Keratinocyte (primary cell): ENCODE results near the gene ITGB4. TPM values are rescaled to one million over a fixed set of nuclear protein-coding genes. Genes with fewer than 3 reads are reported as not detected.

Experiments
- DNase-seq: peaks from one replicate; pipeline ENCODE4 v3.0.0-alpha.2; 2011; ENCODE audit warnings: low read depth, missing footprints, low spot score
- FAIRE-seq: peaks from 2 replicates; lab custom pipeline; 2011; peaks lifted over from hg19 to GRCh38; lab: Jason Lieb, UNC
- H2AFZ ChIP-seq: 2 replicates; pipeline ENCODE4 v1.6.0; 2012; ENCODE audit warnings: low read length, control low read depth, inconsistent platforms; ENCODE audit not compliant: control insufficient read depth
- H3K27ac ChIP-seq: 2 replicates; pipeline ENCODE4 v1.5.1; 2011; ENCODE audit warnings: low read length; ENCODE audit not compliant: control insufficient read depth, insufficient read depth
- H3K27me3 ChIP-seq: 3 replicates; pipeline ENCODE4 v1.6.0; 2011; ENCODE audit warnings: low read length; ENCODE audit not compliant: control insufficient read depth, insufficient read depth; ENCODE audit errors: extremely low read depth
- H3K36me3 ChIP-seq, 2 experiments: 2 replicates in 1 of 2; 3 replicates in 1 of 2; pipeline ENCODE4 v1.5.1; 2011; ENCODE audit warnings: low read length in 2 of 2, mild to moderate bottlenecking in 1 of 2; ENCODE audit not compliant: control insufficient read depth in 2 of 2, insufficient read depth in 2 of 2; ENCODE audit errors: extremely low read depth in 1 of 2
- H3K4me1 ChIP-seq: 3 replicates; pipeline ENCODE4 v1.5.1; 2011; ENCODE audit warnings: low read length; ENCODE audit not compliant: control insufficient read depth, insufficient read depth; ENCODE audit errors: extremely low read depth
- H3K4me2 ChIP-seq: 3 replicates; pipeline ENCODE4 v1.6.0; 2011; ENCODE audit warnings: low read depth, low read length; ENCODE audit not compliant: control insufficient read depth, insufficient read depth; ENCODE audit errors: extremely low read depth
- H3K4me3 ChIP-seq, 3 experiments: fragments of 200-600 bp in 1 of 3; sonication (generic) in 1 of 3; 2 replicates in 2 of 3; 3 replicates in 1 of 3; pipeline ENCODE4 v1.5.1; 2011 to 2016; ENCODE audit warnings: low read length in 3 of 3, mild to moderate bottlenecking in 3 of 3, control low read depth in 2 of 3, inconsistent platforms in 1 of 3, low read depth in 1 of 3, mixed read lengths in 1 of 3, mixed run types in 1 of 3, moderate library complexity in 1 of 3; ENCODE audit not compliant: control insufficient read depth in 2 of 3, insufficient read depth in 2 of 3; ENCODE audit errors: extremely low read depth in 1 of 3
- H3K79me2 ChIP-seq: 2 replicates; pipeline ENCODE4 v1.6.0; 2012; ENCODE audit warnings: low read length; ENCODE audit not compliant: control insufficient read depth, insufficient read depth
- H3K9ac ChIP-seq: 3 replicates; pipeline ENCODE4 v1.6.0; 2011; ENCODE audit warnings: low read length; ENCODE audit not compliant: control insufficient read depth, insufficient read depth; ENCODE audit errors: extremely low read depth
- H3K9me1 ChIP-seq: 3 replicates; pipeline ENCODE4 v1.6.0; 2011; ENCODE audit warnings: low read length; ENCODE audit not compliant: control insufficient read depth, insufficient read depth; ENCODE audit errors: extremely low read depth
- H3K9me3 ChIP-seq: 2 replicates; pipeline ENCODE4 v1.5.1; 2012; ENCODE audit warnings: low read depth, low read length; ENCODE audit not compliant: control insufficient read depth
- H4K20me1 ChIP-seq: 3 replicates; pipeline ENCODE4 v1.6.0; 2011; ENCODE audit warnings: low read length; ENCODE audit not compliant: control insufficient read depth, insufficient read depth; ENCODE audit errors: extremely low read depth
- EZH2 ChIP-seq: IDR thresholded peaks from one replicate; pipeline ENCODE4 v1.6.1; 2012; ENCODE audit warnings: inconsistent platforms, mild to moderate bottlenecking, low read length, moderate library complexity
- dilution Hi-C: fragments of 300-500 bp; cut with MboI; formaldehyde crosslinking; loops from one replicate; pipeline ENCODE4 v1.7.0; 2020; ENCODE audit warnings: low sequenced_read_pairs; ENCODE audit not compliant: extremely low pct_ligation_motif_present
- polyA minus RNA-seq, 3 experiments: library from RNA; depleted of rRNA, polyadenylated mRNA; stranded (reverse); fragments of >200 nt; gene quantifications; 1 replicate in 1 of 3; 2 replicates in 1 of 3; 3 replicates in 1 of 3; pipeline ENCODE4 v1.2.3, GENCODE V29; 2011
- polyA plus RNA-seq, 5 experiments: library from polyadenylated mRNA; depleted of rRNA in 3 of 5; stranded (reverse) in 3 of 5; stranded (forward) in 1 of 5; unstranded in 1 of 5; fragments of >200 nt; gene quantifications; 1 replicate in 1 of 5; 2 replicates in 3 of 5; 3 replicates in 1 of 5; pipeline versions ENCODE4 v1.2.1 to v1.2.3, GENCODE V29; 2011 to 2012; ENCODE audit warnings: missing spikeins in 2 of 5, low read depth in 1 of 5, low replicate concordance in 1 of 5
- TF ChIP-seq, protein P1 (sequence below), 3 experiments: IDR thresholded peaks in 1 of 3; conservative IDR thresholded peaks in 1 of 3; optimal IDR thresholded peaks in 1 of 3; 2 replicates in 2 of 3; 3 replicates in 1 of 3; pipeline versions ENCODE3 to v1.5.1; 2011; ENCODE audit warnings: low read length in 3 of 3, mild to moderate bottlenecking in 3 of 3, moderate library complexity in 2 of 3, control low read depth in 1 of 3, inconsistent platforms in 1 of 3; ENCODE audit not compliant: insufficient read depth in 2 of 3; ENCODE audit errors: extremely low read depth in 1 of 3

ITGB4 gene
- polyA plus RNA-seq, result 761 to 1,084 TPM (median 1,039 TPM) in 3 replicates
- 357 TPM for polyA plus RNA-seq (2011; ENCODE audit: low read depth)
- 399 and 802 TPM in 2 replicates for polyA plus RNA-seq (2011; cell fraction: cytosol; rRNA removed)
- polyA plus RNA-seq (2011; cell fraction: nucleus; rRNA removed), result 3,183 and 4,055 TPM in 2 replicates
- 790 and 2,344 TPM in 2 replicates for polyA plus RNA-seq (2012; ENCODE audit: low replicate concordance)
- 1,878 to 7,870 TPM (median 1,919 TPM) in 3 replicates for polyA minus RNA-seq
- 2,383 TPM for polyA minus RNA-seq (2011; cell fraction: cytosol; rRNA and poly(A)+ RNA removed)
- polyA minus RNA-seq (2011; cell fraction: nucleus; rRNA and poly(A)+ RNA removed), result 4,240 and 4,449 TPM in 2 replicates

- no peaks in the 10 kb centered on the region for H3K9me3 ChIP-seq
- peaks cover 20 to 41% of the 10 kb centered on the region in 2 experiments for H3K36me3 ChIP-seq
- H3K4me2 ChIP-seq, result peak within 1 kb of the TSS; percentile 93
- peak within 1 kb of the TSS; percentile 98 for H3K9ac ChIP-seq
- dilution Hi-C loops, result loop anchor here (10.0 kb wide), 1 partner anchor 46 kb away; no protein-coding TSS in a partner anchor
- DNase-seq (no peak), FAIRE-seq (peak; percentile 57)
- peak within 1 kb of the TSS; percentile 94 for H3K27ac ChIP-seq
- no peaks in the 10 kb centered on the region for H3K27me3 ChIP-seq
- H2AFZ ChIP-seq, result peak within 1 kb of the TSS; percentile 47
- peaks cover 48% of the 10 kb centered on the region for H3K79me2 ChIP-seq
- H3K9me1 ChIP-seq, result no peaks in the 10 kb centered on the region
- peak within 1 kb of the TSS; percentile 93 to 100 (median 100) for H3K4me3 ChIP-seq
- H4K20me1 ChIP-seq, result peaks cover 19% of the 10 kb centered on the region
- peaks cover 31% of the 10 kb centered on the region for H3K4me1 ChIP-seq
- no peak for TF ChIP-seq EZH2
- TF ChIP-seq, protein P1, sequence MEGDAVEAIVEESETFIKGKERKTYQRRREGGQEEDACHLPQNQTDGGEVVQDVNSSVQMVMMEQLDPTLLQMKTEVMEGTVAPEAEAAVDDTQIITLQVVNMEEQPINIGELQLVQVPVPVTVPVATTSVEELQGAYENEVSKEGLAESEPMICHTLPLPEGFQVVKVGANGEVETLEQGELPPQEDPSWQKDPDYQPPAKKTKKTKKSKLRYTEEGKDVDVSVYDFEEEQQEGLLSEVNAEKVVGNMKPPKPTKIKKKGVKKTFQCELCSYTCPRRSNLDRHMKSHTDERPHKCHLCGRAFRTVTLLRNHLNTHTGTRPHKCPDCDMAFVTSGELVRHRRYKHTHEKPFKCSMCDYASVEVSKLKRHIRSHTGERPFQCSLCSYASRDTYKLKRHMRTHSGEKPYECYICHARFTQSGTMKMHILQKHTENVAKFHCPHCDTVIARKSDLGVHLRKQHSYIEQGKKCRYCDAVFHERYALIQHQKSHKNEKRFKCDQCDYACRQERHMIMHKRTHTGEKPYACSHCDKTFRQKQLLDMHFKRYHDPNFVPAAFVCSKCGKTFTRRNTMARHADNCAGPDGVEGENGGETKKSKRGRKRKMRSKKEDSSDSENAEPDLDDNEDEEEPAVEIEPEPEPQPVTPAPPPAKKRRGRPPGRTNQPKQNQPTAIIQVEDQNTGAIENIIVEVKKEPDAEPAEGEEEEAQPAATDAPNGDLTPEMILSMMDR (optimal IDR thresholded peaks at IDR 0.05 in 1 of 3, IDR thresholded peaks at IDR 0.05 in 1 of 3, conservative IDR thresholded peaks at IDR 0.05 in 1 of 3; ENCODE audit: extremely low read depth in 1 of 3, insufficient read depth in 2 of 3, low read length in 3 of 3), result peak in 1 of 3 experiments; percentile 32
Measured at GRCh38 chr17:75720656-75721462, at the start of gene ITGB4. Gene ITGB4, plus strand, starts transcription at chr17:75721459. Its CDS starts 3,245 bp downstream, at chr17:75724704.

- no peaks in the 10 kb centered on the region for H3K9me1 ChIP-seq
- TF ChIP-seq, protein P1 (optimal IDR thresholded peaks at IDR 0.05 in 1 of 3, IDR thresholded peaks at IDR 0.05 in 1 of 3, conservative IDR thresholded peaks at IDR 0.05 in 1 of 3; ENCODE audit: extremely low read depth in 1 of 3, insufficient read depth in 2 of 3, low read length in 3 of 3), result no peak
- no peak for TF ChIP-seq EZH2
- FAIRE-seq, result no peak
- no peak overlapping the region for H3K4me2 ChIP-seq
- no peak overlapping the region for H3K4me3 ChIP-seq
- no peaks in the 10 kb centered on the region for H3K9me3 ChIP-seq
- H2AFZ ChIP-seq, result no peak overlapping the region
- H3K27ac ChIP-seq, result no peak overlapping the region
- no peak for DNase-seq
- no peak overlapping the region for H3K9ac ChIP-seq
- dilution Hi-C loops, result loop anchor here (10.0 kb wide), 1 partner anchor 53 kb away; the partner anchor contains the start of gene ITGB4
- H3K36me3 ChIP-seq, result peaks cover 23 to 35% of the 10 kb centered on the region in 2 experiments
- H3K79me2 ChIP-seq, result peaks cover 86% of the 10 kb centered on the region
- no peaks in the 10 kb centered on the region for H3K27me3 ChIP-seq
- peaks cover 4% of the 10 kb centered on the region for H4K20me1 ChIP-seq
- peaks cover 7% of the 10 kb centered on the region for H3K4me1 ChIP-seq
Measured at GRCh38 chr17:75672011-75672410, 49.2 kb upstream of the ITGB4 start.
